ENCODE results near the gene GNL3L. TPM values are rescaled to one million over a fixed set of nuclear protein-coding genes. Genes with fewer than 3 reads are reported as not detected.

The GNL3L gene, protein sequence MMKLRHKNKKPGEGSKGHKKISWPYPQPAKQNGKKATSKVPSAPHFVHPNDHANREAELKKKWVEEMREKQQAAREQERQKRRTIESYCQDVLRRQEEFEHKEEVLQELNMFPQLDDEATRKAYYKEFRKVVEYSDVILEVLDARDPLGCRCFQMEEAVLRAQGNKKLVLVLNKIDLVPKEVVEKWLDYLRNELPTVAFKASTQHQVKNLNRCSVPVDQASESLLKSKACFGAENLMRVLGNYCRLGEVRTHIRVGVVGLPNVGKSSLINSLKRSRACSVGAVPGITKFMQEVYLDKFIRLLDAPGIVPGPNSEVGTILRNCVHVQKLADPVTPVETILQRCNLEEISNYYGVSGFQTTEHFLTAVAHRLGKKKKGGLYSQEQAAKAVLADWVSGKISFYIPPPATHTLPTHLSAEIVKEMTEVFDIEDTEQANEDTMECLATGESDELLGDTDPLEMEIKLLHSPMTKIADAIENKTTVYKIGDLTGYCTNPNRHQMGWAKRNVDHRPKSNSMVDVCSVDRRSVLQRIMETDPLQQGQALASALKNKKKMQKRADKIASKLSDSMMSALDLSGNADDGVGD
- 15.9 to 27.0 TPM (median 19.3 TPM) in 5 replicates for total RNA-seq (2022; extraction: Qiagen RNA extraction; ENCODE audit: low read depth)

GRCh38 chrX:54529552-54530356 lies at the start of gene GNL3L:
TSS of gene GNL3L (plus strand) at chrX:54530219. CDS start at chrX:54532567, 2,348 bp downstream.

DNA sequence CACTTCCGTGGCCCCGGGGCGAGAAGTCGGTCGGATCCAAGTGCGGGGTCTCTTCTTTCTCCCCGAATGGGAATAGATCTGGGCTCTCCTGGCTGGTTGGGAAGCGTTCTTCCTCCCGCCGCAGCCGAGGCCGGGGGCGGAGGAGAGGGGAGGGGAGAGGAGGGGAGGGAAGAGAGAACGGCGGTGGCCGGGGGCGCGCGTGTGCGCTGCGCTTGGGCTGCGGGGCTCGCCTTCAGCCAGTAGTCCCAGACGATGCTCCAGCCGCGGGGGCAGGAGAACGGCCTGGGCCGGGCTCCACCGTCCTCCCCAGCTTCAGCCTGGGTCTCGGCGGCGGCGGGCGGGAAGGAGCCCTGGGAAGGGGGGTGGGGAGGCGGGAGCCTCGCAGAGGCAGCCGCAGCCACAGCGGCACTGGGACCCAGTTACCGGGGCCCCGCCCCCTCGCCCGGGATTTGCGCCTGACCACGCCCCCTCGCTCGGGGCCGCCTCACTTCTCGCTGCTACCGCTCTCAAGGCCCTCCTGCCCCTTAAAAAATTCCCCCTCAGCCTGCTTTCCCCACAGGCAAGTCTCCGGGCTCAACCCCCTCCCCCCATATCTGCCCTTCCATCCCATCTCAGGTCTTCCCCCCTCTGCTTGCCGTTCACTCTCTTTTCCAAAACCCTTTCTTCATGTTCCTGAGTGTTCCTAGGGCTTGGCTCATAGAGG lies 34.1 kb upstream of the GNL3L start, which contains the start of gene FGD1:
TSS of gene FGD1 (minus strand) at position 421 of the 703 bp plus-strand sequence. CDS start 802 bp downstream, outside the sequence.

Other genes starting within 250 kb of the GNL3L start
- 0.01 TPM in 4 of 5 replicates, not detected in the other for gene WNK3, start 172.2 kb upstream of the GNL3L start, total RNA-seq (2022; extraction: Qiagen RNA extraction; ENCODE audit: low read depth)
- 51.5 to 57.8 TPM (median 57.5 TPM) in 5 replicates for gene TSR2, start 89.8 kb upstream of the GNL3L start, total RNA-seq (2022; extraction: Qiagen RNA extraction; ENCODE audit: low read depth)
- gene FGD1, start 34.0 kb upstream of the GNL3L start, total RNA-seq (2022; extraction: Qiagen RNA extraction; ENCODE audit: low read depth): 6.4 to 9.3 TPM (median 7.2 TPM) in 5 replicates